MV-4-11 (cell line): ENCODE results near the gene SLC6A2.
A peak's percentile ranks its signal among the peaks of the same experiment; 100 is the strongest.

Experiments used
- DNase-seq: peaks from one replicate; lab custom pipeline; 2025; lab: John Stamatoyannopoulos, UW

SLC6A2 gene

GRCh38 chr16:55647798-55648197 is 8.0 kb upstream of the SLC6A2 start:
- DNase-seq = no peak

- DNase-seq = no peak
These were observed 3.7 kb upstream of the SLC6A2 start for GRCh38 chr16:55651841-55652824.

DNA sequence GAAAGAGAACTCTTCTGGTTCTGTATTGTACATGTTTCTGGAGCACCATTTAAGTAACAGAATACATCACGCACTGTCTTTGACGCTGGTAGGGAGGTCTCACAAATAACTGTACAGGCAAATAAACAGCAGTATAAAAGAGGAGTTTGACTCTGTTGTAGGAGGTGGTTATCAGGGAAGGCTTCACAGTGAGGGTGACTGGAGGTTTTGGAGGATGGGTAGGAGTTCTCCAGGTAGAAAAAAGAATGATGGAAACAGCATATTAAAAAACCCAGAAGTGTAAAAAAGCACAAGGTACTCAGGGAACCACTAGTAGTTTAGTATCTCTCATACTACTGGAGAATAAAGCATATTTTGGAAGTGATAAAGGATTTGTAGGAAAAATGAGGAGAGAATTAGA is 2.7 kb upstream of the SLC6A2 start:
- DNase-seq = no peak

DNA sequence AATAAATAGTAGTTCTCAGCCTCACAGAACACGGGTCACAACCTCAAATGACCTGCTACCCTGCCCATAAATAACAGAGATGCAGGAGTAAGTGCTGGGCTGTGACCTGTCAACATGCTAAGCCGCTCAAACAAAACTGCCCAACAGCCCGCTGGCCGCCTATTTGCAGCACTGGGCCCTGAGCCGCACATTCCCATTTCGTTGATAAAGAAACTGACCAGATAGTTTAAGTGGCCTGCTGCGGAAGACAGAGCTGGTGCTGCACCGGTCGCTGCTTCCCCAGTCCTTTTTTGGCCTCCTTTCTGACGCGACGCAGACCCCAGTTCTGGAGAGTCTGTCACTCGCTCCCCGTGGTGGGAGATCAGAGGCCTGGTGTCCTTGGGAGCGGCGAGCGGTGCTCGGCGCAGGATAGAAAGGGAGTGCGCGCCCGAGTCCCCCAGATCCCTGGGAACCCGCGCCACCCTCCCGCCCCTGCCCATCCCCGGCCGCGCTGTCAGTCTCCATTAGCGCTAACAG is 349 bp upstream of the SLC6A2 start:
- DNase-seq = no peak

DNA sequence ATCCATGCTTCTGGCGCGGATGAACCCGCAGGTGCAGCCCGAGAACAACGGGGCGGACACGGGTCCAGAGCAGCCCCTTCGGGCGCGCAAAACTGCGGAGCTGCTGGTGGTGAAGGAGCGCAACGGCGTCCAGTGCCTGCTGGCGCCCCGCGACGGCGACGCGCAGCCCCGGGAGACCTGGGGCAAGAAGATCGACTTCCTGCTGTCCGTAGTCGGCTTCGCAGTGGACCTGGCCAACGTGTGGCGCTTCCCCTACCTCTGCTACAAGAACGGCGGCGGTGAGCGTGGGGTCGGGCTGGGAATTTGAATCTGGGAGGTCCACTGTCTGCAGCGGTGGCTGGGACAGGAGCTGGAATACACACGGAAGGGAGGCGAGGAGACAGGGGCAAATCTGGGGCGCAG is 904 bp downstream of the SLC6A2 start:
- DNase-seq = no peak

DNA sequence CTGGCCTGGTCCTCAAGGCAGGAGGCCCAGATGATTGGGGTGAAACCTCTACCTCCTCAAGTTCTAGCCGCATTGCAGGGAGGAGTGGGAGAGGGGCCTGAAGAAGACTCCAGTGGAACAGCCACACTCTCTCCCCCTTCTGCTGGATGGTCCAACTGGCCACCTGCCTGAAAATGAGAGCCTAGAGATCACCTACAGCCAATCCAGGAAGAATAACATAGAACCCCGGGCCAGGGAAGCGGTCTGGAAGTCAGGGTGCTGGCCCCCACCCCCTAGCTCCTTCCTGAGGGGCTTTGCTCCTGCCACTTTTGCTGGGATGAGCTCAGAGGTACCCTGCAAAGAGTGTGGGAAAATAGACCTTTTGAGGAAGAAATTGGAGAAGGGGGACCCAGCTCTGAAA is 1.8 kb downstream of the SLC6A2 start:
- no peak for DNase-seq

- no peak for DNase-seq
These were observed 3.2 kb downstream of the SLC6A2 start for GRCh38 chr16:55658898-55659420.

DNA sequence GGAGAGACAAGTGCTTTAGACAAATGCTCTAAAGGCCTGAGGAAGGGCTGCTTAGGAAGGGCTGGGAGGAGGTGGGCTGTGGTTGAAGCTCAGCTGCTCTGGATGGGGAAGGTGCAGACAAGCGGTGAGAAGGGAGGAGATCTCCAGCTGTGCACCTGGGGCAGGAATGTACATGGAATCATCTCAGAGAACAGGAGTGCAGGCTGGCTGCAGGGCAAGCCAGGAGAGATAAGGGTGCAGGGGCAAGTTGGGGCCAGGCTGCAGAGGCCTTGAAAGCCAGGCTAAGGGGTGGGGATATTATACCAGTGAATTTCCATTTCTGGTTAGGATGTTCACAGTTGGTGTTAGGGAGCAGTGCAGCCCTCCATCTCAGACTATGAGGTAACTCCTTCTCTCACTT is 4.2 kb downstream of the SLC6A2 start:
- no peak for DNase-seq

- no peak for DNase-seq
These were observed 5.0 kb downstream of the SLC6A2 start for GRCh38 chr16:55660828-55661227.

GRCh38 chr16:55661941-55662643 is 6.3 kb downstream of the SLC6A2 start:
- no peak for DNase-seq

- no peak for DNase-seq
These were observed 6.8 kb downstream of the SLC6A2 start for GRCh38 chr16:55662644-55663031.

DNA sequence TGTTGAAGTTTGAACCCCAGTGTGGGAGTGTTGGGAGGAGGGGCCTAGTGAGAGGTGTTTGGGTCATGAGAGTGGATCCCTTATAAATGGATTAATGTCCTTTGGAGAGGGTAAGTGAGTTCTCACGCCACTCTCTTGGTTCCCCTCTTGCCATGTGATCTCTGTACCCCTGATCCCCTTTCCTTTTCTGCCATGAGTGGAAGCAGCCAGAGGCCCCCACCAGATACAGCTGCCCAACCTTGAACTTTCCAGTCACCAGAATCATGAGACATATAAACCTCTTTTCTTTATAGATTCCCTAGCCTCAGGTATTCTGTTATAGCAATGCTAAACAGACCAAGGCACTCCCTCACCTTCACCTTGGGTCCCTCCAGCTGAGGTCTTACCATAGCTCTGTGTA is 7.4 kb downstream of the SLC6A2 start:
- DNase-seq = no peak

- DNase-seq = peak; percentile 49
These were observed 8.2 kb downstream of the SLC6A2 start for GRCh38 chr16:55663765-55664677.

- DNase-seq = no peak
These were observed 9.1 kb downstream of the SLC6A2 start for GRCh38 chr16:55664786-55665407.

DNA sequence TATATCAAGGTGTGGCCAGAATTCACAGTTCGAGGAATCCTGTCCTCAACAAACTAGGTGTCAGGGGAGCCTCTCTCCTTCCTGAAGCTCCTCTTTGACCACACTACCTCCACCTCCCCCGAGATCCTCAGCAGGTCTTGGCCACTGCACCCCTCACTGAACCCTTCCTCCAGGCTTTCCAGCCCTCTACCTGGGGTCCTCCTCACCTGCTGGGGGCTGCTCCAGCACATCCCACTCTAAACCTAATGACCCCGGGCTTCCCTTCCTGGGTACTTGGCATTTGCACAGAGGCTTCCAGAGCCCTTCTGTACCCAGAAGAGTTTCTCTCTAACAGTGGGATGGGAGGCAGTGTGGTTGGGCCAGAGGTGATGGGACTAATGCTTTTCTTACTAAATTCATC is 9.7 kb downstream of the SLC6A2 start:
- DNase-seq = no peak

DNA sequence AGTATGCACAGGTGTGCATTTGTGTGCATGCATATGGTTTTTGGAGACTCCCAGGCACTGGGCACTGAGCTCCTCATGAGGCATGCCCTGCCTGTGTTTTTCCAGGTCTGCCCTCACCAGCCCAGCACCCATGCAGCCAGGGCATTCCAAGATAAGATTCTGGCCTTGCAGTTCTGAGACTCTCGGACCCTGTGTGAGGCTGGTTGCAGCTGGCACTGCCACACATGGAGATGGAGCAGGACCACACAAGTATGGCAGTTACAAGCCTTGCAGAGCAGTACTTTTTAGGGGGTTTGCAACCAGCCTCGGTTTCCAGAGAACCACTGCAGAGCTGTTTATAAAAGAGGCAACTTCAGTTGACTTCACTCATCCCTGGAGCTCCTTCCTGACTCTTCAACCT is 10.2 kb downstream of the SLC6A2 start:
- no peak for DNase-seq

DNA sequence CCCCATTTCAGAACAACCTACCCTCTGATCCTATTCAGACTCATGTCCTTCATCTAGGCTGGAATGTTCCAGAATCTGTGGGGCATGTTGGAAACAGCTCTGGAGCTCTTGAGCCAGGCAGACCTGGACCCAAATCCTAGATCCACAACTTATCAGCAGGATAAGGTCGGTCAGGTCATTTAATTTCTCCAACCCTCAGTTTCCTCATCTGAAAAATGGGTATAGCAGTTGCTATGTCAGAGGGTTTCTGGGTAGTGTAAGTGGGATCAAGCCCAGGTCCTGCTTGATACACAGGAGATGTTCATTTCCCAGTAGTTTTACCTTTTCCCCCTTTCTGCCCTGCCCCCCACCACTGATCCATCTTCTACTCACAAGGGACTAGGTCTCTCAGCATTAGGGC is 12.0 kb downstream of the SLC6A2 start:
- no peak for DNase-seq

- no peak for DNase-seq
These were observed 12.8 kb downstream of the SLC6A2 start for GRCh38 chr16:55668340-55669281.

DNA sequence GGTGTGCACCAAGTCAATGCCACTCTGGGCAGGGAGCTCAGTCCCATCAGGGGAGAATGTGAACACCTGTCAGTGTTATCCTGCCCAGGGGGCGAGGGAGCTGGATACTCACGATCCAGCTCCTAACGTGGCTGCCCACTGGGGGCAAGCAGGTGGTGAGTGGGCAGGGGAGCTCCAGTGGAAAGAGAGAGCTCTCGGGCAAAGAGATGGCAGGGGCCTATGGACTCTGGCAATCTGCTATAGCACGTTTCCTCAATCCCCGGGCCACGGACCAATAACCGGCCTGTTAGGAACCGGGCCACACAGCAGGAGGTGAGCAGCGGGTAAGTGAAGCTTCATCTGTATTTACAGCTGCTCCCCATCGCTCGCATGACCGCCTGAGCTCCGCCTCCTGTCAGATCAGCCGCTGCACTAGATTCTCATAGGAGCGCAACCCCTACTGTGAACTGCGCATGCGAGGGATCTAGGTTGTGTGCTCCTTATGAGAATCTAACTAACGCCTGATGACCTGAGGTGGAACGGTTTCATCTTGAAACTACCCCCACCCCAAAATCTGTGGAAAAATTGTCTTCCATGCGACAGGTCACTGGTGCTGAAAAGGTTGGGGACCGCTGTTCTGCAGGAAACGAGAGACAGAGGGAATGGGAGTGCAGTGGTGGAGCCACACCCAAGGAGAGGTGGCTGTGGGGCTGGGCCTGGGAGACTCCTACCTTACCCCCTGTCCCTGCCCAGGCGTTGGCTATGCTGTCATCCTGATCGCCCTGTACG is 15.6 kb downstream of the SLC6A2 start:
- DNase-seq = no peak

- DNase-seq = no peak
These were observed 16.1 kb downstream of the SLC6A2 start for GRCh38 chr16:55671974-55672280.
